GM21360 (cell line): ENCODE data around the gene GPR68.
"Not testable (repeated sequence)": the region's sequence is repeated elsewhere in the genome, so short reads cannot be mapped to it uniquely, and the experiment has no call there.

Source experiments
- ATAC-seq: cut with Tn5 transposase; IDR thresholded peaks from one replicate; pipeline ENCODE4 v1.9.1; 2021; ENCODE audit warnings: mild to moderate bottlenecking, moderate library complexity; ENCODE audit not compliant: unreplicated experiment

GPR68 gene

DNA sequence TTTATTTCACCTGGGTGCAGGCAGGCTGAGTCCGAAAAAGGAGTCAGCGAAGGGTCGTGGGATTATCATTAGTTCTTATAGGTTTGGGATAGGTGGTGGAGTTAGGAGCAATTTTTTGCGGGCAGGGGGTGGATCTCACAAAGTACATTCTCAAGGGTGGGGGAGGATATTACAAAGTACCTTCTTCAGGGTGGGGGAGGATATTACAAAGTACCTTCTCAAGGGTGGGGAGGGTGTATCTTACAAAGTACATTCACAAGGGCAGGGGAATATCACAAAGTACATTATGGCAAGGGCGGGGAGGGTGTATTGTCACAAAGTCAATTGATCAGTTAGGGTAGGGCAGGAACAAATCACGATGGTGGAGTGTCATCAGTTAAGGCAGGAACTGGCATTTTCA is 43.7 kb downstream of the GPR68 start:
- not testable (repeated sequence) for ATAC-seq

GRCh38 chr14:91197631-91198030 is 46.9 kb downstream of the GPR68 start:
- no peak for ATAC-seq

DNA sequence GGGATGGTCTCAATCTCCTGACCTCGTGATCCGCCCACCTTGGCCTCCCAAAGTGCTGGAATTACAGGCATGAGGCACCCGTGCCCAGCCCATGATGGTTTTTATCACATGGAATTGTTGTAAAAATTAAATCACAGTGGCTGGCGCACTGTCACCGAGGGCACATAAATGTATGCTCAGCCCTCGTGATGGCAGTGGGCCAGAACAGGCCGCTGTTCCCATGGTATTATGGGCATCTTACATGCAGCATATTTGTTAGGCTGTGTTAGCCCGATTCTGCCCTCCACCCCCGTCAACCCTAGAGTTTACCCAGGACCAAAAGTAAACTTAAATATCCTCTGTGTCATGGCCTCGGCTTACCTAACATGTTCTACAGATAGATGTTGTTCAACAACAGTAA is 48.6 kb downstream of the GPR68 start:
- no peak for ATAC-seq

DNA sequence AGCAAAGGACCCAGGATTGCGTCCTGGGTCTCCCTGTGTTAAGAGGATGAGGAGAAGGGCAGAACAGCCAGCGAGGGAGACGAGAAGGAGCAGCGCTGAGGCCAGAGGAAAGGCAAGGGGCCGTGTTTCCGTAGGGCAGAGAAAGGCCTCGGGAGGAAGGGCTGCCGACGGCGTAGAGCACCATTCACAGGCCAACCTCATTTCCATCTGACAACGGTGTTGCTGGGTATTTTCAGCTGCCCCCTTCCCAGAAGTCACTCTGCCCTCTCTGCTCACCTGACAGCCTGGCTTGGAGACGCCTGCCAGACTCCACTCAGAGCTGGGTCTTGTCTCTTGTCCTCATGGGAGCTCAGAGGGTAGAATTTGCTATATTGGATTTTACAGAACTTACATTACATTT is 51.4 kb downstream of the GPR68 start:
- ATAC-seq: no peak

- ATAC-seq: no peak
Observed at GRCh38 chr14:91190853-91191252, 53.7 kb downstream of the GPR68 start.

DNA sequence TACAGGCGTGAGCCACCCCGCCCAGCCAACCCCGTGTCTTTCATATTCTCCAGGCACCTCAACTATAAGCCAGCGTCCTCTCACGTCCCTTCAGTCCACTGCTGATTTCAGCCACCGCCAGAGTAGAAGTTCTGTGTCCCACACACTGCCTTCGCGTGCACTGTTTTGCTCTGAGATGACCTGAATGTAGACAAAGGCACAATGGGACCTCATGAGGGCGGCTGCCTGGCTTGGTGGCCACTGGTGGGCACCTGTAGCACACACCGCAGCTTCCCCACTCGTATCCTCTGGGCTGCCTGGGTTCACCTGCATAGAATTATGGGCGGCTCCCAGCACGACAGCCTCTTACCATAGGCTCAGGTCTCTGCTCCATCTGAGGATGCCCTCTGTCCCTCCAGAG is 57.2 kb downstream of the GPR68 start:
- no peak for ATAC-seq

DNA sequence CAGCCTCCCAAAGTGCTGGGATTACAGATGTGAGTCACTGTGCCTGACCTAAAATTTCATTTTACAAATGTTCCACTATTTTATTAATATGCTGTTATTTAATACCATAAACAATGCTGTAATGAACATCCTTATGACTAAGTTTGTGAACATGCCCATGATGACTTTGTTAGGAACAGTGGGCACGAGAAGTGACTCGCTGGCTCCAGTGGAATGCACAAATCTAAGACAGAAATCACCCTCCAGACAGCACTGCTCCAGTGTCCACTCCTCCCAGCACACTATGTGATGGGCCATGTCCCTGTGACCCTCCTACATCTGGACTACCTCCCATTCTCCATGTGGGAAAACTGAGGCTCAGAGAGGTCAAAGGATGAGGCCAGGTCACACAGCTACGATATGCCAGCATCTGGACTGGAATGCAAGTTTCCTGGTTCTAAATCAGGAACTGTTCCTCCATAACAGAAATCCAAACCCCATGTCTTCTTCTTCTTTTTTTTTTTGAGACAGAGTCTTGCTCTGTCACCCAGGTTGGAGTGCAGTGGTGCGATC is 57.9 kb downstream of the GPR68 start:
- ATAC-seq: no peak

DNA sequence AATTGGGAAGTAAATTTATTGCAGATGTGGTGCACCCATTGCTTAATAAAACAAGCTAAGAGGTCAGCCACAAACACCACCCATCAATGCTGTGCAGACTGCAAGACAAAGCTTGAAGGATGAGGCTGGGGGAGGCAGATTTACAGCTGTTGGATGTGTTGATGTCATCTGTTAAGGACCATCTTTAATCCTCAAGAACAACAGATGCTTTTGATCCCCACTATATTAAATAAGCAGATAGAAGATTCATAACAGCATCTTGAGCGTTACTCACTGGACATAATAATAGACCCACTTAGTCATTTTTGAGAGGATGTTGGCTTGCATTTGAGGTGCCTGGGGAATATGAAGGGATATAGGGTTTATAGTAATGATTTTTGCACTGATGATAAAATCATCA is 58.8 kb downstream of the GPR68 start:
- ATAC-seq: no peak

- ATAC-seq: no peak
Observed at GRCh38 chr14:91184559-91184958, 59.9 kb downstream of the GPR68 start.

DNA sequence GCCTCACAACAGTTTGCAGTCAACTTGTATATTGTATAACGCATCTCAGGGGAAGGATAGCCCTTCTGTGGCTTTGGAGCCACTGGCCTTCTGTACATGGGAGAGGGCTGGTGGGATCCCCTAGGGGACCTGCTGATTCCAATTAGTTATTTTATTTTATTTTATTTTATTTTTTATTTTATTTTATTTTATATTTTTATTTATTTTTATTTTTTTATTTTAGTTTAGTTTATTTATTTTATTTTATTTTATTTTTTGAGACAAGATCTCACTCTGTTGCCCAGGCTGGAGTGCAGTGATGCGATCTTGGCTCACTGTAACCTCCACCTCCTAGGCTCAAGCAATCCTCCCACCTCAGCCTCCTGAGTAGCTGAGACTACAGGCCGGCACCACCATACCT is 61.8 kb downstream of the GPR68 start:
- not testable (repeated sequence) for ATAC-seq
